ENCODE results near the gene FAM3A. TPM values are rescaled to one million over a fixed set of nuclear protein-coding genes. Genes with fewer than 3 reads are reported as not detected.

The FAM3A gene
- total RNA-seq, 1 experiment from 2014 or later, result 15.6 TPM

- Histone ChIP-seq H3K27ac (ENCODE audit: low read depth, low read length) (no peak overlapping the region), H3K4me2 (ENCODE audit: low read length) (no peak overlapping the region), H3K27me3 (ENCODE audit: insufficient read depth, low read length) (no peaks in the 10 kb centered on the region), H2AFZ (ENCODE audit: low read depth, low read length, poor library complexity, severe bottlenecking) (no peak overlapping the region), H3K36me3 (ENCODE audit: control insufficient read depth in 1 of 2, insufficient read depth in 2 of 2, low read length in 2 of 2) (peaks cover 0 to 10% of the 10 kb centered on the region in 2 experiments; a peak in 1 of 4 replicates), H3K9me2 (ENCODE audit: insufficient read depth) (no peaks in the 10 kb centered on the region), H3K79me2 (ENCODE audit: insufficient read depth, low read length) (peaks cover 15% of the 10 kb centered on the region), H3K4me3 (replicated peaks in 1 of 2; ENCODE audit: low read depth in 1 of 2, low read length in 2 of 2) (no peak overlapping the region), H3K9ac (ENCODE audit: low read length) (no peak overlapping the region), H4K20me1 (ENCODE audit: insufficient read depth) (no peaks in the 10 kb centered on the region), H3K9me3 (ENCODE audit: control insufficient read depth in 1 of 2, insufficient read depth in 1 of 2, low read depth in 1 of 2, low read length in 2 of 2) (no peaks in the 10 kb centered on the region), H3K4me1 (ENCODE audit: control insufficient read depth in 1 of 2, insufficient read depth in 2 of 2, low read length in 2 of 2) (peaks cover 10 to 27% of the 10 kb centered on the region in 2 experiments)
- DNase-seq (ENCODE audit: low read depth, low spot score), result no peak
- ATAC-seq, result no peak
- RAD21 ChIA-PET (ENCODE audit: low non-redundant PET in 1 of 2, low total read pairs in 2 of 2, uncharacterized antibody in 2 of 2, unreplicated experiment in 2 of 2), result no interaction called here
- POLR2A ChIA-PET, result interaction anchor here (1.4 kb wide), 1 partner anchor 9 kb away, joined by 4 read pairs; the partner anchor contains the start of gene SLC10A3
- BruUV-seq (replicated peaks), result no TSS peak
- TF ChIP-seq YY1 (IDR thresholded peaks at IDR 0.05; ENCODE audit: extremely low read depth, insufficient replicate concordance, low read depth, low read length) (no peak), EZH2 (IDR thresholded peaks at IDR 0.05) (no peak), ATF3 (IDR thresholded peaks at IDR 0.05) (no peak), MAX (IDR thresholded peaks at IDR 0.05) (no peak), FOSL1 (IDR thresholded peaks at IDR 0.05; ENCODE audit: low read depth) (no peak), JUND (IDR thresholded peaks at IDR 0.05) (no peak), SIN3A (IDR thresholded peaks at IDR 0.05; ENCODE audit: low read depth) (no peak), POLR2A (IDR thresholded peaks at IDR 0.05; ENCODE audit: borderline replicate concordance, extremely low read depth, insufficient read depth, insufficient read length) (no peak), ELF1 (IDR thresholded peaks at IDR 0.05; ENCODE audit: borderline replicate concordance, low read depth) (no peak), ZBTB33 (IDR thresholded peaks at IDR 0.05; ENCODE audit: extremely low read depth, insufficient replicate concordance, low read length) (no peak), TCF7L2 (IDR thresholded peaks at IDR 0.05; ENCODE audit: borderline replicate concordance, extremely low read depth, insufficient read depth, insufficient read length) (no peak), CBX3 (IDR thresholded peaks at IDR 0.05; ENCODE audit: low read depth) (no peak), CEBPB (IDR thresholded peaks at IDR 0.05; ENCODE audit: low read depth) (no peak), POLR2AphosphoS5 (IDR thresholded peaks at IDR 0.05; ENCODE audit: low read depth, low read length) (no peak)
- intact Hi-C loops (cut with micrococcal nuclease), result no loop called here
- CTCF ChIA-PET, result no interaction called here
These were observed 34.8 kb downstream of the FAM3A start for GRCh38 chrX:154481195-154481594.
